Right kidney (tissue), 1 donor: Measurements from ENCODE around the gene DRG2.

Experiments
- DNase-seq: peaks from one replicate; pipeline ENCODE4 v3.0.0-alpha.2; 2016

The DRG2 gene

GRCh38 chr17:18071751-18072150, 16.0 kb upstream of the DRG2 start:
- no peak for DNase-seq

- DNase-seq, result no peak
Observed at GRCh38 chr17:18074566-18075272, 13.0 kb upstream of the DRG2 start.

DNA sequence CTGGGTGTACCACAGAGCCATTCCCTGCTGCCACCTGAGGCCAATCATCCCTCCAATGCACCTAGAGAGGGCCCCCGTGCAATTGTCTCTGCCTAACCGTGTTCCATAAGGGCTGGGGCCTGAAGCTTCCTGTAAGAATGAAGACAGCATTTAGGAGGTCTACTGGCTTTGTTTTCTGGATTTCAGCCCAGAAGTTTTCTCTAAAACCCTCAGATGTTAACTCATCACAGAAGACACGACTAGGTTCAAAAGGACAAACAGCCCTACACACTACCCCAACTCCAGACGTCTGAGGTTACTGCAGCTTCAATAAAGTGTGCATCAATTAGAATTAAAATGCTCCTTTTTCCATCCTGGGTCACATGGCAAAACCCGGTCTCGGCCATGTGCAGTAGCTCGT, 10.8 kb upstream of the DRG2 start:
- no peak for DNase-seq

- no peak for DNase-seq
Observed at GRCh38 chr17:18079543-18079942, 8.2 kb upstream of the DRG2 start.

GRCh38 chr17:18084256-18084655, 3.5 kb upstream of the DRG2 start:
- no peak for DNase-seq

- no peak for DNase-seq
Observed at GRCh38 chr17:18089613-18090012, 1.9 kb downstream of the DRG2 start.

DNA sequence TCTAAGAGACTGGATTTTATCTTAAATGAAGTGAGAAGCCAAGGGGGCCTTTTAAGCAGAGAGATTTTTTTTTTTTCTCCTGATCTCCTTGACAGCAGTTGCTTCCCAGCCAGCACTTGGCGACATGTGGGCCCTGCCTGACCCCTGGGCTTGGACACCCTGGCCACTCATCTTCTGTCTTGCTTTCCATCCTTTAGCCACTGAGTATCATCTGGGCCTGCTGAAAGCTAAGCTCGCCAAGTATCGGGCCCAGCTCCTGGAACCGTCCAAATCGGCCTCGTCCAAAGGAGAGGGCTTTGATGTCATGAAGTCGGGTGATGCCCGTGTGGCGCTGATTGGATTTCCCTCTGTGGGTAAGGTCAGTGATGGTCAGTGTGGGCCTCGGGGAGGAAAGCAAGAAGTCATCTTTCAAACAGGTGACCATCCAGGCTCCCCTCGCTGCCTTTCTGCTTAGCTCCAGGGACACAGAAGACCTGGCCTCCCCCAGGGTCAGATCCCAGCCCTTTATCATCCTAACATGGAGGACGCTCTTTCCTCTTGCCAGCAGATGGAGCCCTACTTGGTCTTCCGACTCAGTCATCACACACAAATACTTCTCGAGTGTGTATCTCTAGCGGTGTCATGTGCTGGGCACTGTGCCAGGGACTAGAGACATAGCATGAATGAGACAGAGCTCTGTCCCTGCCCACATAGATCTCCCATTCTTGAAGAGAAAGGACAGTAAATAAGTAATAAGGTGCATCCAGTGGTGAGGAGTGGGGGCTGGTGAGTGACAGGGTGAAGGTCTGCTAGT, 6.1 kb downstream of the DRG2 start:
- DNase-seq, result no peak

GRCh38 chr17:18094409-18094807, 6.7 kb downstream of the DRG2 start:
- DNase-seq, result no peak

- no peak for DNase-seq
Observed at GRCh38 chr17:18099516-18099915, 11.8 kb downstream of the DRG2 start.

DNA sequence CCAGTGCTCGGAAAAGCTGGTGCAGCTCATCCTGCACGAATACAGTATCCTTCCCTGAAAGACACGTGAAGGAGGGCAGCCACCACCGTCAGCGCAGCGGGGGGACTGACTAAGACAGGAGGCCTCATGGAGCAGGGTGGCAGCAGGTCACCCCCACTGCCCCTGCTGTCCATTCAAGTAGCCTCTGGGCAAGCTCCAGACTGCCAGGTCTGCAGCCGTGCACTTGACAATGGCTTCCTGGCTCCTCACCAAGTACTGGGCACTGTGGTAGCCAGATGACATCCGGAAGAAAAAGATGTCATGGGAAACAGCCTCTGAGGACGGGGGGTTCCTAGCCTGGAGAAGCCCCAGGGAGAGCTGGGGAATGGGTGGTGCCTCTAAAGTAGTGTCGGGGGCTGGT, 12.9 kb downstream of the DRG2 start:
- DNase-seq, result no peak

DNA sequence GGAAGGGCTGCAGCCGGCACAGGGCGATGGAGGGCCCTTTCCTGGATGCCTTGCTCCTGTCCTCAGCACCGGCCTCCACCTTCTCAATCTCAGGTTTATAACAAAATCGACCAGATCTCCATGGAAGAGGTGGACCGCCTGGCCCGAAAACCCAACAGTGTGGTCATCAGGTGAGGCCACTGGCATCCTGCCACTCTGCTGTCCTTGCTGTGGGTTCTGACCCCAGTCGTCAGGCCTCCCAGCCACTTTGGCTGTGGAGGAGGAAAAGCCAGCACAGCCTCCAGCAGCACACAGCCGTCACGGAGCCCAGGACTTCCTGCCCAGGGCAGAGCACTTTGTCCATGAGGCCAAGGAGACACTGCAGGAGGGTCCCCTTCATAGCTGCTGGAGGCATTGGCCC, 14.1 kb downstream of the DRG2 start:
- no peak for DNase-seq

DNA sequence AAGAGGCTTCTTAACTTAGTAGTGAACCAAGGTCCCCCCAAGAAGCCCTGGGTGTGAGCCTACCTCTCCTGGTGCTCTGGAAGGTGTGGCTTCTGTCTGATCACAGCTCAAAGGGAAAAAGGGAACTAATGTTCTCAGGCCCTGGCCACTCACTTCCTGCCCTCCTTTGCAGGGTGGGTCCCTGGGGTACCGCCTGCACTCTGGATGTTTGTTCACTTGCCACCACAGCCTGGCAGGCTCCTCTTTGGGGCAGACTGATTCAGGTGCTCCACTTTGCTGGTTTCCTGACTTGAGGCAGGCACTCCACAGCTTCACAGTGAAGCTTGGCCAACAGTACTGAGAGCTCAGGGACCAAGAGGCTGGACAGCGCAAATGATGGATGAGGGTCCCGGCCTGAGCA, 14.9 kb downstream of the DRG2 start:
- no peak for DNase-seq

DNA sequence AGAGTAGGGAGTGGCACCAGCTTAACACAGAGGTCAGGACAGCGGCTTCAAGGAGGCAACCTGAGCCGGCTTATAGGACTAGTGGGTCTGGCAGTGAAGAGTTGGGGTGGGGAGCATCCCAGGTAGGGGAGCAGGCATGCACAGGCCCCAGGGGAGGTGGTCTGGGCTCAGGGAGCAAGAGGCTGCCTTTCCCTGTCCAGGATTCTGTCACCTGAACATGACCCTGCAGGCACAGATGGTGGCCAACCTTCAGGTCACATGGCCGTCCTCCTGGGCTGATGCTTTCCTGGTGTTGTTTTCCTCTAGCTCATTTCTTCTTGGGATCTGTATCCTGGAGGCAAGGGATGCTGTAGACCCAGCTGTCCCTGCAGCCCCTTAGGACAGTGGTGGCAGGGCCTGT, 17.3 kb downstream of the DRG2 start:
- DNase-seq, result no peak

- DNase-seq, result no peak
Observed at GRCh38 chr17:18105595-18105994, 17.8 kb downstream of the DRG2 start.

DNA sequence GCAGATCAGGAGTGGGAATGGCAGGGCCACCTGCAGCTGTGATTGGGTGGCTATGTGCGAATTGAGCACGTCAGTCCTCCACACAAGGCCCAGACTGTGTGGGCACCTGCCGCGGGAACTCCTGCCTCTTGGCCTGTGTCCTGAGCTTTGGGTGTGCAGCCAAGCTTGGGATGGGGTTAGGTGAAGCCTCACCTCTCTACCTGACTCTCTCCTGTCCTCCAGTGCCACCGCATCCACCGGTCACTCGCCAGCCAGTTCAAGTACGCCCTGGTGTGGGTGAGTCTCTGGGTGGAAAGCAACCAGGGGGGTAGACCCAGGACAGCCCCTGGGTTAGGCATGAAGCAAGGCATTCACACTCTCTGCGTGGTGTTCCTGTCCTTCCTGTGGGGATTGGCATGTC, 18.5 kb downstream of the DRG2 start:
- DNase-seq, result no peak

- no peak for DNase-seq
Observed at GRCh38 chr17:18107061-18107790, 19.5 kb downstream of the DRG2 start.

- no peak for DNase-seq
Observed at GRCh38 chr17:18107971-18108370, 20.2 kb downstream of the DRG2 start.

GRCh38 chr17:18108401-18109312, 20.9 kb downstream of the DRG2 start, which contains the start of gene MYO15A:
Gene MYO15A, plus strand, starts transcription at chr17:18108756. Its CDS starts 10,045 bp downstream, at chr17:18118801.
- DNase-seq, result no peak

- DNase-seq, result no peak
Observed at GRCh38 chr17:18109935-18110485, 22.3 kb downstream of the DRG2 start.

DNA sequence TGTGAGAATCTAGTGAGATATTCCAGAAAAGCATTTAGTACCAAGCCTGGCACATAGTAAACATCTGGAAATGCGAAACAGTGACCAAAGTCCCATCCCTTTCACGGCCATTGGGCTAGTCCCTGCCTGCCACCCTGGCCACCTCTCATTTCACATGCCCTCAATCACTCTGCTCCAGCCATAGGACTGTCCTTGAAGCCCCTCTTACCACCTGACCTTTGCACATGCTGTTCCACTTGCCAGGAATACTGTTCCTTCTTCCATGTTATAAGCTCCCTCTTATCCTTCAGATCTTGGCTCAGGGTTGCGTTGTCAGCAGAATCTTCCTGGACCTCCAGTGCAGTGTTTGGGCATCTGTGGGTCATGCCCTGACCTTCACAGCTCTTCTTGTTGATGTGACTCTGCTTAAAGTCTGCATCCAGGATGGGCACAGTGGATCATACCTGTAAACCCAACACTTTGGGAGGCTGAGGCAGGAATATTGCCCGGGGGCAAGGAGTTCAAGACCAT, 22.9 kb downstream of the DRG2 start:
- no peak for DNase-seq

DNA sequence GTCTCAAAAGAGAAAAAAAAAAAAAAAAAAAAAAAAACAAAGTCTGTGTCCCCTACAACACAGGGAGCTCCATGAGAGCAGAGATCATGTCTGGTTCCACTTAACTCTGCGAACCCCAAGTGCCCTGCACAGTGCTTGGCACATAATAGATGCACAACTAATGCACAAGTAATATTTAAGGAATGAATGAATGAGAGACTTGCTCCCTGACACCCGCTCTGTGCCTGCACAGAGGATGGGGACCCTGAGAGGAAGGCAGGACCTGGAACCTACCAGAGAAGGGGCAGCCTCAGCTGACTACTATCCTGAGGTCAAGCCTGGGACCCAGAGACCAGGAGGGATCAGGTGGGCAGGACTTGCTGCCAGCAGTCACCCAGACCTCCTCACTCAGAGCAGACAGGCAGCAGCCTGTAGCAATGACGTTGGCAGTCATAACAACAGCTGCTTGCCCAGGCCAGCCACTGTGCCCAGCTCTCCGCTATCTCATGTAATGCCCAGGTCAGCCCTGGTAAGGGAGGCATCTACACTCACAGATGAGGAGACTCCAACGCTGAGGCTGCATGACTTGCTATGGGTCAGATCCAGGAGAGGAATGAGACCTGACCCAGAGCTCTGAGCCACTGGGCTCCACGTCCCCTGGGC, 23.7 kb downstream of the DRG2 start:
- no peak for DNase-seq
